B cell (primary cell): ENCODE data around the gene ENTPD1. TPM values are rescaled to one million over a fixed set of nuclear protein-coding genes. Genes with fewer than 3 reads are reported as not detected.

Source experiments
- ATAC-seq: fragments of 200-7000 bp; cut with Tn5 transposase; one replicate; pipeline ENCODE4 v1.10.0; 2021; ENCODE audit warnings: low read depth, mild to moderate bottlenecking, moderate number of reproducible peaks, moderate library complexity
- CTCF ChIA-PET: fragments of 350-600 bp; sonication (Branson Sonifier 250); formaldehyde crosslinking; loops from one replicate; lab custom pipeline; 2021; ENCODE audit warnings: antibody characterized with exemption, inconsistent platforms; lab: Charles Lee
- POLR2A ChIA-PET: fragments of 350-600 bp; sonication (Branson Sonifier 250); formaldehyde crosslinking; loops from one replicate; lab custom pipeline; 2021; ENCODE audit warnings: antibody characterized with exemption; lab: Charles Lee
- DNase-seq: peaks from one replicate; pipeline ENCODE4 v3.0.0; 2013
- H2AFZ ChIP-seq: 2 replicates; pipeline ENCODE4 v1.6.1; 2012; ENCODE audit warnings: mild to moderate bottlenecking, low read depth, low read length; ENCODE audit not compliant: insufficient read depth, poor library complexity, severe bottlenecking
- H3K27ac ChIP-seq, 2 donors: 1 replicate in 1 of 2; 2 replicates in 1 of 2; pipeline ENCODE4 v1.5.1; 2012 to 2013; ENCODE audit warnings: low read length in 2 of 2, mild to moderate bottlenecking in 2 of 2, moderate library complexity in 1 of 2
- H3K27me3 ChIP-seq, 4 experiments: fragments of 200-600 bp in 1 of 4; sonication (generic) in 1 of 4; replicated peaks in 1 of 4; 1 replicate in 2 of 4; 2 replicates in 2 of 4; pipeline versions ENCODE4 v1.6.1 to v1.7.0; 2013 to 2016; ENCODE audit warnings: low read length in 3 of 4, mild to moderate bottlenecking in 2 of 4, mixed read lengths in 1 of 4, moderate library complexity in 1 of 4; ENCODE audit not compliant: insufficient read depth in 4 of 4, control insufficient read depth in 3 of 4; ENCODE audit errors: control extremely low read depth in 1 of 4
- H3K36me3 ChIP-seq, 2 experiments: replicated peaks in 1 of 2; 1 replicate in 1 of 2; 2 replicates in 1 of 2; pipeline versions ENCODE4 v1.6.1 to v1.7.1; 2013; ENCODE audit warnings: low read length in 1 of 2; ENCODE audit not compliant: insufficient read depth in 2 of 2, control insufficient read depth in 1 of 2; ENCODE audit errors: control extremely low read depth in 1 of 2, extremely low read depth in 1 of 2
- H3K4me1 ChIP-seq, 2 donors: fragments of 200-600 bp in 1 of 2; sonication (generic) in 1 of 2; 1 replicate in 1 of 2; 2 replicates in 1 of 2; pipeline versions ENCODE4 v1.5.1 to v1.6.1; 2013 to 2017; ENCODE audit warnings: low read length in 2 of 2; ENCODE audit not compliant: control insufficient read depth in 2 of 2, insufficient read depth in 2 of 2
- H3K4me2 ChIP-seq: replicated peaks from 2 replicates; pipeline ENCODE3; 2012; ENCODE audit warnings: mild to moderate bottlenecking, low read depth, low read length; ENCODE audit not compliant: poor library complexity, severe bottlenecking
- H3K4me3 ChIP-seq, 5 experiments: fragments of 200-600 bp in 1 of 5; sonication (generic) in 1 of 5; 1 replicate in 3 of 5; 2 replicates in 2 of 5; pipeline versions ENCODE4 v1.5.1 to v1.7.0; 2011 to 2016; ENCODE audit warnings: low read length in 4 of 5, mild to moderate bottlenecking in 4 of 5, low read depth in 2 of 5, control low read depth in 1 of 5, moderate library complexity in 1 of 5; ENCODE audit not compliant: insufficient read depth in 1 of 5; ENCODE audit errors: control extremely low read depth in 1 of 5, extremely low read depth in 1 of 5
- H3K79me2 ChIP-seq: fragments of 200-600 bp; sonication (generic); one replicate; pipeline ENCODE4 v1.6.0; 2016; ENCODE audit warnings: low read length; ENCODE audit not compliant: control insufficient read depth, insufficient read depth
- H3K9ac ChIP-seq: fragments of 200-600 bp; sonication (generic); 2 replicates; pipeline ENCODE4 v1.6.1; 2017; ENCODE audit warnings: mild to moderate bottlenecking, low read length, moderate library complexity
- H3K9me3 ChIP-seq, 3 donors: one replicate each; pipeline versions ENCODE4 v1.6.1 to v1.7.1; 2013; ENCODE audit warnings: low read length in 2 of 3; ENCODE audit not compliant: control insufficient read depth in 2 of 3, insufficient read depth in 1 of 3; ENCODE audit errors: control extremely low read depth in 1 of 3
- H4K20me1 ChIP-seq: 2 replicates; pipeline ENCODE4 v1.6.0; 2012; ENCODE audit warnings: mild to moderate bottlenecking, low read length; ENCODE audit not compliant: insufficient read depth, control insufficient read depth, poor library complexity, severe bottlenecking
- H3K27ac Mint-ChIP-seq: one replicate; pipeline ENCODE4 v1.8.0; 2021; ENCODE audit warnings: mixed read lengths
- H3K27me3 Mint-ChIP-seq: one replicate; pipeline ENCODE4 v1.8.0; 2021; ENCODE audit warnings: mixed read lengths
- H3K4me1 Mint-ChIP-seq: one replicate; pipeline ENCODE4 v1.8.0; 2021; ENCODE audit warnings: mixed read lengths
- H3K4me3 Mint-ChIP-seq: one replicate; pipeline ENCODE4 v1.8.0; 2021; ENCODE audit warnings: mixed read lengths
- H3K9me3 Mint-ChIP-seq: one replicate; pipeline ENCODE4 v1.8.0; 2022; ENCODE audit warnings: mixed read lengths; ENCODE audit not compliant: insufficient read depth
- CTCF ChIP-seq: fragments of 200-600 bp; IDR thresholded peaks from one replicate; pipeline ENCODE4 v1.8.0; 2022; ENCODE audit warnings: antibody characterized with exemption, mild to moderate bottlenecking
- EZH2 ChIP-seq: IDR thresholded peaks from 2 replicates; pipeline ENCODE4 v1.6.1; 2012; ENCODE audit warnings: borderline replicate concordance, low read depth, mild to moderate bottlenecking, moderate library complexity, low read length; ENCODE audit not compliant: insufficient read depth, poor library complexity, severe bottlenecking
- WGBS: methylation state at CpG from one replicate; pipeline ENCODE4 v1.1.5; 2013; ENCODE audit warnings: missing lambda C conversion rate; ENCODE audit not compliant: insufficient coverage; 5-methylcytosine and 5-hydroxymethylcytosine counted together
- intact Hi-C: fragments of 100-400 bp; cut with micrococcal nuclease; formaldehyde crosslinking; loops from one replicate; pipeline ENCODE4 v1.10.0; 2022
- polyA plus RNA-seq: library from polyadenylated mRNA; depleted of rRNA; stranded (reverse); fragments of >200 nt; gene quantifications from 2 replicates; pipeline ENCODE4 v1.2.3, GENCODE V29; 2012
- total RNA-seq, 2 donors: library from RNA; stranded (reverse); fragments of 120-200 nt in 1 of 2; gene quantifications; 1 replicate in 1 of 2; 2 replicates in 1 of 2; pipeline versions ENCODE4 v1.2.3 to v1.2.4, GENCODE V29; 2013 to 2022

The ENTPD1 gene
- total and polyA plus RNA-seq, 2 donors (not counting 1 experiment from before 2014, with no cell fraction given): 25.9 to 96.3 TPM

- H3K79me2 ChIP-seq: peaks cover 13% of the 10 kb centered on the region
- H3K4me1 ChIP-seq: no peaks in the 10 kb centered on the region
- no peaks in the 10 kb centered on the region for H3K27me3 ChIP-seq
- no peak overlapping the region for H3K4me3 ChIP-seq
- intact Hi-C loops: no loop called here
- H4K20me1 ChIP-seq: no peaks in the 10 kb centered on the region
- DNase-seq (no peak), ATAC-seq (no peak)
- TF ChIP-seq CTCF (no peak), EZH2 (no peak)
- H3K9me3 ChIP-seq: no peaks in the 10 kb centered on the region
- no peak overlapping the region for H3K27ac ChIP-seq
- no peaks in the 10 kb centered on the region for H3K27me3 Mint-ChIP-seq
- H3K27ac Mint-ChIP-seq: no peak overlapping the region
- CTCF ChIA-PET: interaction anchor here (1.7 to 3.2 kb wide), 2 partner anchors 16 to 155 kb away, joined by 9 to 24 read pairs; partner anchors contain the start of gene TCTN3
- H3K4me3 Mint-ChIP-seq: no peak overlapping the region
- H3K9me3 Mint-ChIP-seq: no peaks in the 10 kb centered on the region
- no peak overlapping the region for H2AFZ ChIP-seq
- POLR2A ChIA-PET: no interaction called here
- H3K9ac ChIP-seq: no peak overlapping the region
- H3K4me2 ChIP-seq: no peak overlapping the region
- peaks cover 9 to 57% of the 10 kb centered on the region in 2 experiments for H3K36me3 ChIP-seq
- no peaks in the 10 kb centered on the region for H3K4me1 Mint-ChIP-seq
- WGBS: 100% methylated on average over 2 of the region's 2 CpGs
These were observed 92.9 kb downstream of the ENTPD1 start for GRCh38 chr10:95848841-95849240.

- Mint-ChIP-seq H3K9me3 (no peaks in the 10 kb centered on the region), H3K27me3 (no peaks in the 10 kb centered on the region), H3K4me1 (no peaks in the 10 kb centered on the region), H3K27ac (no peak overlapping the region), H3K4me3 (no peak overlapping the region)
- Histone ChIP-seq H3K4me2 (no peak overlapping the region), H2AFZ (no peak overlapping the region), H3K79me2 (peaks cover 3% of the 10 kb centered on the region), H4K20me1 (no peaks in the 10 kb centered on the region), H3K9ac (no peak overlapping the region), H3K36me3 (peaks cover 6 to 38% of the 10 kb centered on the region in 2 experiments), H3K4me3 (no peak overlapping the region), H3K9me3 (no peaks in the 10 kb centered on the region), H3K27me3 (no peaks in the 10 kb centered on the region), H3K27ac (no peak overlapping the region), H3K4me1 (no peaks in the 10 kb centered on the region)
- ChIA-PET CTCF (interaction anchor here (0.9 to 3.2 kb wide), 2 partner anchors 14 to 157 kb away, joined by 5 to 24 read pairs; partner anchors contain the start of gene TCTN3), POLR2A (no interaction called here)
- DNase-seq: no peak
- intact Hi-C loops: no loop called here
- ATAC-seq: no peak
- TF ChIP-seq EZH2: no peak
- TF ChIP-seq CTCF: no peak
These were observed 94.8 kb downstream of the ENTPD1 start for GRCh38 chr10:95850791-95851190.
